ENCODE measurements around the gene MAP3K6. TPM values are rescaled to one million over a fixed set of nuclear protein-coding genes. Genes with fewer than 3 reads are reported as not detected.

Gene MAP3K6
- total RNA-seq, 1 experiment from 2014 or later = 7.7 TPM

DNA sequence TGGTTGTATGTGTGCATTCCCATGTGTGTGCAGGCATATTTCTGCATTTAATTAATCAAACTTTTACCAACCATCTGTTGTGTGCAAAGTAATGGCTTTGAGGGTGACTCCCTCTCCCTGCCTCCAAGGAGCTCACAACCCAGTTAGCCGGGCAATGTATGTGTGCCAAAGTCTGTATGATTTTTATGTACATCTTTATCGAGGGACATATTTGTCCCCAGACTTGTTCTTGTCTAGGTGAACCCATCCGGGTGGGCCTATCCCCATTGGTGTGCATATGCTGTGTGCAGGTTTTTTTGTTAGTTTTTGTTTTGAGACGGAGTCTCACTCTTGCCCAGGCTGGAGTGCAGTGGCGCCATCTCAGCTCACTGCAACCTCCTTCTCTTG, 23.1 kb downstream of the MAP3K6 start:
- no peaks in the 10 kb centered on the region for H3K9me3 ChIP-seq (ENCODE audit: control insufficient read depth, low read depth, low read length)
- Mint-ChIP-seq H3K27me3 (ENCODE audit: low read depth) (peaks cover 4% of the 10 kb centered on the region), H3K4me1 (peaks cover 43 to 47% of the 10 kb centered on the region in 2 experiments), H3K36me3 (ENCODE audit: insufficient read depth in 1 of 3, low read depth in 3 of 3) (peaks cover 5 to 20% (median 12%) of the 10 kb centered on the region in 3 experiments; a peak in 5 of 7 replicates), H3K27ac (peak overlapping the region in 1 of 3 experiments; percentile 51; a peak in 1 of 7 replicates), H3K9me3 (no peaks in the 10 kb centered on the region), H3K4me3 (peak overlapping the region; percentile 31 to 38; a peak in 3 of 5 replicates)
- no peak overlapping the region for H3K18ac ChIP-seq (ENCODE audit: insufficient read length, low read depth, low read length)
- no peak overlapping the region for H3K14ac ChIP-seq (ENCODE audit: insufficient read depth, low read length)
- H3K56ac ChIP-seq (ENCODE audit: insufficient read length, low read depth, low read length) = no peak overlapping the region
- no peak for DNase-seq
- H2BK120ac ChIP-seq (ENCODE audit: low read depth, low read length, poor library complexity, severe bottlenecking) = no peak overlapping the region
- no peak overlapping the region for H2BK5ac ChIP-seq (ENCODE audit: insufficient read length, low read length)
- no peak overlapping the region for H3K27ac ChIP-seq (ENCODE audit: insufficient read length, low read depth, low read length)
- H4K8ac ChIP-seq (replicated peaks; ENCODE audit: insufficient read length, low read depth, low read length) = no peak overlapping the region
- no peak overlapping the region for H2AK5ac ChIP-seq (ENCODE audit: insufficient read length, low read length)
- no peaks in the 10 kb centered on the region for H3K27me3 ChIP-seq (ENCODE audit: insufficient read depth, low read length)
- no peak overlapping the region for H2BK15ac ChIP-seq (ENCODE audit: low read depth, low read length)
- H3T11ph ChIP-seq (ENCODE audit: low read length) = no peak overlapping the region
- H4K91ac ChIP-seq (ENCODE audit: insufficient read length, low read depth, low read length) = no peak overlapping the region
- no peak for TF ChIP-seq CTCF (conservative IDR thresholded peaks at IDR 0.05)
- no peaks in the 10 kb centered on the region; the same call in 1 of the 2 replicates for H3K4me1 ChIP-seq (ENCODE audit: insufficient read depth, low read length)
- no CpG with 5 or more reads among the region's 5 CpGs for WGBS (ENCODE audit: extremely low coverage, insufficient read length, low lambda C conversion rate)
- H3K23ac ChIP-seq (ENCODE audit: insufficient read length, low read depth, low read length) = no peak overlapping the region
- H2BK12ac ChIP-seq (ENCODE audit: insufficient read length, low read depth, low read length) = no peak overlapping the region
- no peak overlapping the region for H2BK20ac ChIP-seq (ENCODE audit: low read depth, low read length, poor library complexity, severe bottlenecking)
- no peak overlapping the region for H3K4me2 ChIP-seq (ENCODE audit: insufficient read depth, insufficient read length, low read length)
- H4K20me1 ChIP-seq (ENCODE audit: control insufficient read depth, insufficient read depth, insufficient read length) = peaks cover 4% of the 10 kb centered on the region
- H3K9ac ChIP-seq (ENCODE audit: extremely low read depth, insufficient read length, low read length) = no peak overlapping the region
- no peaks in the 10 kb centered on the region for H3K23me2 ChIP-seq (ENCODE audit: insufficient read length, low read depth, low read length, poor library complexity, severe bottlenecking)
- H4K5ac ChIP-seq (ENCODE audit: insufficient read length, low read depth, low read length) = no peak overlapping the region
- no peaks in the 10 kb centered on the region for H3K79me1 ChIP-seq (ENCODE audit: insufficient read depth, low read depth, low read length, poor library complexity, severe bottlenecking)
- no peak overlapping the region for H2AFZ ChIP-seq (ENCODE audit: low read length)
- H3K79me2 ChIP-seq (ENCODE audit: insufficient read depth, low read length) = no peaks in the 10 kb centered on the region; the same call in 1 of the 2 replicates
- no peak overlapping the region for H3K4ac ChIP-seq (ENCODE audit: low read depth, low read length)

Data from H9 (cell line).